ENCODE data around the gene AGL.
"Not testable (repeated sequence)": the region's sequence is repeated elsewhere in the genome, so short reads cannot be mapped to it uniquely, and the experiment has no call there.

Gene AGL

GRCh38 chr1:99851850-99852454, 1.8 kb downstream of the AGL start:
- no peak for DNase-seq

DNA sequence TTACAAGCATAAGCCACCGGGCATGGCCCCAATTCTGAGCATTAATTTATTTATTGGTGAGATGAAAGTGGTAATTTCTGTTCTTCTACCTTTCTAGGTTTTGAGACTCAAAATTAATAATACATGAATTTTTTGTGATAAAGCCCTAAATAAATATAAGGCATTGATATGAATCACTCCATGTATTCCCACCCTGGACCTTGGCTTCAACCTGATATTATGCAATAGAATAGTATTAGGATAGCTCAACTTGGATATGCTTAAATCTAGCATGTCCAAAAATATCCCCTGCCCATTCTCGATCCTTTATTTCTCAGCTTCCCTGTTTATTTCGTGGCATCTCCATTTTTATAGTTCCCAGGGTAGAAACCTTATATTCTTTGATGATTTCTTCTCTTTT, 2.5 kb downstream of the AGL start:
- no peak for DNase-seq

- no peak for DNase-seq
Observed at GRCh38 chr1:99855914-99856450, 5.8 kb downstream of the AGL start.

DNA sequence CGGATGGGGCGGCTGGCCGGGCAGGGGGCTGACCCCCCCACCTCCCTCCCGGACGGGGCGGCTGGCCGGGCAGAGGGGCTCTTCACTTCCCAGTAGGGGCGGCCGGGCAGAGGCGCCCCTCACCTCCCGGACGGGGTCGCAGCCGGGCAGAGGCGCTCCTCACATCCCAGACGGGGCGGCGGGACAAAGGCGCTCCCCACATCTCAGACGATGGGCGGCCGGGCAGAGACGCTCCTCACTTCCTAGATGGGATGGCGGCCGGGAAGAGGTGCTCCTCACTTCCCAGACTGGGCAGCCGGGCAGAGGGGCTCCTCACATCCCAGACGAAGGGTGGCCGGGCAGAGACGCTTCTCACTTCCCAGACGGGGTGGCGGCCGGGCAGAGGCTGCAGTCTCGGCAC, 6.9 kb downstream of the AGL start:
- not testable (repeated sequence) for DNase-seq

DNA sequence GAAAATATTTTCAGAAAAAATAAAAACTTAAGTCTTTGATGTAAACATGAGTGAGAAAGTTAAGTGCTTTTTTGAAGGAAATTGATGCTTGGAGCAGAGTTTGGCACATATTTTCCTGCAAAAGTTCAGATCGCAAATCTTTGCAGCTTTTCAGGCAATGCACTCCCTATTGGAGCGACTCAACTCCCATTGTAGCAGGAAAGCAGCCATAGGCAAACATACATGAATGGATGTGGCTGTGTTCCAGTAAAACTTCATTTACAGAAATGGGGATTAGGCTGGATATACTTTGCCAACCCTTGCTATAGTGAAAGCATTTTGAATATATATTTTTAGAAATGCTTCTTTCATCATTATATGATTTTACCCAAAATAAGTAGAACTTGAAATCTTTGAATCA, 8.1 kb downstream of the AGL start:
- no peak for DNase-seq

DNA sequence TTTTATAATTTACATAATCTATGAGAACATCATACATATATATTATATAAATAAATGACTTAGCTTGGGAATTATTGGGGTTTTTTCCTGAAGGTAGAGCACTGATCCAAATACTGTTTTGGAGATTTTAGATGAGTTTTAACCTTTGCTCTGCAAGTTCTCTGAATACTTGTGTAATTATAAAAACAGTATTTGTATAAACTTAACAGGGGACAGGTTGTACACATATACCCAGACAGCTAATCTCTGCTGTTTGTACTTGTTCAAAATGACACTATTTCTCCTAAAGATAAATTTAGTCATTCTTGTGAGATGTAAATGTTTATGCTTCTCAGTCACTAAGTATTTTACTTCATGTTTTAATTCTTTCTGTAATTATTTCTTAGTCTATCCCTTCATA, 8.7 kb downstream of the AGL start:
- no peak for DNase-seq

- DNase-seq, result no peak
Observed at GRCh38 chr1:99860703-99861102, 10.5 kb downstream of the AGL start.

GRCh38 chr1:99867682-99868081, 17.5 kb downstream of the AGL start:
- no peak for DNase-seq

- no peak for DNase-seq
Observed at GRCh38 chr1:99869304-99869703, 19.1 kb downstream of the AGL start.

DNA sequence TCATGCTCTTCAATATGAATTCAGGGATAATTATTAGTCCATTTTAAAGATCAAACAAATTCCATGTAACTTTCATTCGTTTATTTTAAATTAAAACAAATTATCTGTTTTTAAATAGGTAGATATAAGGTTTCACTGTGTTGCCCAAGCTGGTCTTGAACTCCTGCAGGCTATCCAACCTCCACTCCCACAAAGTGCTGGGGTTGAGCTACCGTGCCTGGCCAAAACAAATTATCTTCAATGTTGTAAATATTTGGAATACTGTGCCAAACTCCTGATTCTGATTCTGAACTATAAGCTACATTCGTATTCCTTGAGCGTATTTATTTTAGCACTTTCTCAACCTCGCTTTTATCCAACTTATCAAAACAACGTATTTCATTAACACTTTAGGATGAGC, 19.6 kb downstream of the AGL start:
- no peak for DNase-seq

DNA sequence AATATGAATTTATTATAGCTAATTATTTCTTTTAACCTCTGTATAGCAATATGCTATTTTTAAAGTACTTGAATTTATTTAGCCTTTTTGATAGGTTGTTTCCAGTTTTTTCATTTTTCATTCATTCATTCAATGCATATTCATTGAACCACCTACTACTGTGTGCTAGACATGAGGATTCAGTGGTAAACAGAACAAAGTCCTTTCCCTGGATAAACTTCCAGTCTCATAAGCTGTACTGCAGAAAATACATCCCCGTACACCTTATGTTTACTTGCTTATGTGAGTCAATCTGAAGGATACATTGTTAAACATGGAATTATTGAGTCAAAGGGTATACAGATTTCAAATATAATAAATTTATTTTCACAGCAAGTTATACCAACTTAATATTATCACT, 21.9 kb downstream of the AGL start:
- no peak for DNase-seq

- DNase-seq, result no peak
Observed at GRCh38 chr1:99877568-99877967, 27.4 kb downstream of the AGL start.

GRCh38 chr1:99886179-99886578, 36.0 kb downstream of the AGL start:
- no peak for DNase-seq

GRCh38 chr1:99886841-99887240, 36.7 kb downstream of the AGL start:
- no peak for DNase-seq

GRCh38 chr1:99887890-99888289, 37.7 kb downstream of the AGL start:
- DNase-seq, result no peak

- no peak for DNase-seq
Observed at GRCh38 chr1:99891997-99892396, 41.8 kb downstream of the AGL start.

DNA sequence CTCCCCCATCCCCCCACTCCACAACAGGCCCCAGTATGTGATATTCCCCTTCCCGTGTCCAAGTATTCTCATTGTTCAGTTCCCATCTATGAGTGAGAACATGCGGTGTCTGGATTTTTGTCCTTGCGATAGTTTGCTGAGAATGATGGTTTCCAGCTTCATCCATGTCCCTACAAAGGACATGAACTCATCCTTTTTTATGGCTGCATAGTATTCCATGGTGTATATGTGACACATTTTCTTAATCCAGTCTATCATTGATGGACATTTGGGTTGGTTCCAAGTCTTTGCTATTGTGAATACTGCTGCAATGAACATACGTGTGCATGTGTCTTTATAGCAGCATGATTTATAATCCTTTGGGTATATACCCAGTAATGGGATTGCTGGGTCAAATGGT, 53.1 kb downstream of the AGL start:
- not testable (repeated sequence) for DNase-seq

DNA sequence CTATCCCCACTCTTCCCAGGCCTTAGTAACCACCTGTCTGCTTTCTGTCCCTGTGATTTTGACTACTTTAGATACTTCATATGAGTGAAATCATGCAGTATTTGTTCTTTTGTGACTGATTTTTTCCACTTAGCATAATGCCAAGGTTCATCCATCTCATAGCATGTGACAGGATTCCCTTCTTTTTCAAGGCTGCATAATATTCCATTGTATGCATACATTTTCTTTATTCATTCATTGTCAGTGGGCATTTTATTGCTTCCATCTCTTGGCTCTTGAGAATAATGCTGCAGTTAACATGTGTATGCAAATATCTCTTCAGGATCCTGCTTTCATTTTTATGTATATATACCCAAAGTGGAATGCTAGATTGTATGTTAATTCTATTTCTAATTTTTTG, 56.4 kb downstream of the AGL start:
- no peak for DNase-seq

GRCh38 chr1:99917214-99917613, 67.1 kb downstream of the AGL start:
- DNase-seq, result no peak

GRCh38 chr1:99919220-99919619, 69.1 kb downstream of the AGL start:
- DNase-seq, result no peak

- DNase-seq, result no peak
Observed at GRCh38 chr1:99934801-99935200, 84.6 kb downstream of the AGL start.

DNA sequence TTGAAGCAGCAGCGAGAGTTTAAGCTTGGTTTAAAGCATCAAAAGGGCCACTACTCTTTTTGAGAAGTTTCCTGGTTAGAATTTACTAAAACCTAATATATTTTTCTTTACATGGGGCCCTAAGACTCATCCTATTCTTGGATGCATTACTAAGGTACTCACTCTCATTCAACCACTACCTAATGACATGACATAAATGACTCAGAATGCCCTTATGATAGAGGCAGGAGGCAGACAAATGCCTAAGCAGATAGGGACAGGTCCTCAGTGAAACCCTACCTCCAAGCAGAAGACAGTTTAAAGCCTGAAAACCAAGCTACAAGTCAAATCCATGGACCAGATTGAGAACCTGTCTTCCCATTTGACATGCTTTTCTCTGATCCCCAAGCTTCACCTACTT, 85.4 kb downstream of the AGL start:
- no peak for DNase-seq

- no peak for DNase-seq
Observed at GRCh38 chr1:99936071-99936470, 85.9 kb downstream of the AGL start.

DNA sequence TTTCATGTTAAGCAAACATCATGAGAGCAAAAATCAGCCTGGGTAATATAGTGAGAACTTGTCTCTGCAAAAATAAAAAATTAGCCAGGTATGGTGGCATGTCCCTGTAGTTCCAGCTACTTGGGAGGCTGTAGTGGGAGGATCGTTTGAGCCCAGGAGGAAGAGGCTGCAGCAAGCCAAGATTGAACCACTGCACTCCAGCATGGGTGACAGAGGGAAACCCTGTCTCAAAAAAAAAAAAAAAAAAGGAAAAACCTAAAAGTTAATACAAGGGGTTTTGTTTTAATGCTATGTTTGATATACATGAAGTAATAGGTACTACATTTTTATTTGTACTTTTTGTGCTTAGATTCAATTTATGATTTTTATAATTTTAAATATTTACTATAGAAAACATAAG, 92.6 kb downstream of the AGL start:
- no peak for DNase-seq

DNA sequence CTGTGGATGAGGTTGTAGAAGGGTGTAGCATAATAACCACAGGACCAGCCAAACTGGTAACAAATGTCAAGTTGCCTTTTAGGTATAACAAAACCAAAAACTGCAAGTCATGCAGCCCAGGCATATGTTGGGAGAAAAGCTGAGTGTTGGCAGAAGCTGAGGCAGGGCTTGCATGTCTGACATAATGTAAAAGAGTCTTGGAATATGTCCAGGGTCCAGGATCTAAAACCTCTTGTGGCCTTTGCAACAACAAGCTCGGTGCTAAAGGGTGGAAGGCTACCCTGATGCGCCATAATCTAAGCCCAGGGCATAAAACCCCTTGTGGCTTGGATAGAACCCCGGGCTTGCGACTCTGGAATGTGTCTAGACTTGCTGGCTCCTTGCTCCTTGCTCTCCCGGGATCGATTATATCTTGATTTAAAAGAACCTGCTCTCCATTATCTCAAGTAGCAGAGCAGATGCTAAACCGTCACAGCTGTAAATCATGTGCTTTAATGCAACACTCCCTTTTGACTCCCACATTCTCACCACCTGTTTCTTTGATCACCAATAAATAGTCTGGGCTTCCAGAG, 93.1 kb downstream of the AGL start:
- DNase-seq, result no peak

All from kidney glomerular epithelial cell (primary cell).